B cell (primary cell): ENCODE results near the gene COL4A5. TPM values are rescaled to one million over a fixed set of nuclear protein-coding genes. Genes with fewer than 3 reads are reported as not detected.

Source experiments
- ATAC-seq: fragments of 200-7000 bp; cut with Tn5 transposase; one replicate; pipeline ENCODE4 v1.10.0; 2021; ENCODE audit warnings: low read depth, mild to moderate bottlenecking, moderate number of reproducible peaks, moderate library complexity
- CTCF ChIA-PET: fragments of 350-600 bp; sonication (Branson Sonifier 250); formaldehyde crosslinking; loops from one replicate; lab custom pipeline; 2021; ENCODE audit warnings: antibody characterized with exemption, inconsistent platforms; lab: Charles Lee
- POLR2A ChIA-PET: fragments of 350-600 bp; sonication (Branson Sonifier 250); formaldehyde crosslinking; loops from one replicate; lab custom pipeline; 2021; ENCODE audit warnings: antibody characterized with exemption; lab: Charles Lee
- DNase-seq: peaks from one replicate; pipeline ENCODE4 v3.0.0; 2013
- H2AFZ ChIP-seq: 2 replicates; pipeline ENCODE4 v1.6.1; 2012; ENCODE audit warnings: mild to moderate bottlenecking, low read depth, low read length; ENCODE audit not compliant: insufficient read depth, poor library complexity, severe bottlenecking
- H3K27ac ChIP-seq, 2 donors: 1 replicate in 1 of 2; 2 replicates in 1 of 2; pipeline ENCODE4 v1.5.1; 2012 to 2013; ENCODE audit warnings: low read length in 2 of 2, mild to moderate bottlenecking in 2 of 2, moderate library complexity in 1 of 2
- H3K27me3 ChIP-seq, 4 experiments: fragments of 200-600 bp in 1 of 4; sonication (generic) in 1 of 4; replicated peaks in 1 of 4; 1 replicate in 2 of 4; 2 replicates in 2 of 4; pipeline versions ENCODE4 v1.6.1 to v1.7.0; 2013 to 2016; ENCODE audit warnings: low read length in 3 of 4, mild to moderate bottlenecking in 2 of 4, mixed read lengths in 1 of 4, moderate library complexity in 1 of 4; ENCODE audit not compliant: insufficient read depth in 4 of 4, control insufficient read depth in 3 of 4; ENCODE audit errors: control extremely low read depth in 1 of 4
- H3K36me3 ChIP-seq, 2 experiments: replicated peaks in 1 of 2; 1 replicate in 1 of 2; 2 replicates in 1 of 2; pipeline versions ENCODE4 v1.6.1 to v1.7.1; 2013; ENCODE audit warnings: low read length in 1 of 2; ENCODE audit not compliant: insufficient read depth in 2 of 2, control insufficient read depth in 1 of 2; ENCODE audit errors: control extremely low read depth in 1 of 2, extremely low read depth in 1 of 2
- H3K4me1 ChIP-seq, 2 donors: fragments of 200-600 bp in 1 of 2; sonication (generic) in 1 of 2; 1 replicate in 1 of 2; 2 replicates in 1 of 2; pipeline versions ENCODE4 v1.5.1 to v1.6.1; 2013 to 2017; ENCODE audit warnings: low read length in 2 of 2; ENCODE audit not compliant: control insufficient read depth in 2 of 2, insufficient read depth in 2 of 2
- H3K4me2 ChIP-seq: replicated peaks from 2 replicates; pipeline ENCODE3; 2012; ENCODE audit warnings: mild to moderate bottlenecking, low read depth, low read length; ENCODE audit not compliant: poor library complexity, severe bottlenecking
- H3K4me3 ChIP-seq, 5 experiments: fragments of 200-600 bp in 1 of 5; sonication (generic) in 1 of 5; 1 replicate in 3 of 5; 2 replicates in 2 of 5; pipeline versions ENCODE4 v1.5.1 to v1.7.0; 2011 to 2016; ENCODE audit warnings: low read length in 4 of 5, mild to moderate bottlenecking in 4 of 5, low read depth in 2 of 5, control low read depth in 1 of 5, moderate library complexity in 1 of 5; ENCODE audit not compliant: insufficient read depth in 1 of 5; ENCODE audit errors: control extremely low read depth in 1 of 5, extremely low read depth in 1 of 5
- H3K79me2 ChIP-seq: fragments of 200-600 bp; sonication (generic); one replicate; pipeline ENCODE4 v1.6.0; 2016; ENCODE audit warnings: low read length; ENCODE audit not compliant: control insufficient read depth, insufficient read depth
- H3K9ac ChIP-seq: fragments of 200-600 bp; sonication (generic); 2 replicates; pipeline ENCODE4 v1.6.1; 2017; ENCODE audit warnings: mild to moderate bottlenecking, low read length, moderate library complexity
- H3K9me3 ChIP-seq, 3 donors: one replicate each; pipeline versions ENCODE4 v1.6.1 to v1.7.1; 2013; ENCODE audit warnings: low read length in 2 of 3; ENCODE audit not compliant: control insufficient read depth in 2 of 3, insufficient read depth in 1 of 3; ENCODE audit errors: control extremely low read depth in 1 of 3
- H4K20me1 ChIP-seq: 2 replicates; pipeline ENCODE4 v1.6.0; 2012; ENCODE audit warnings: mild to moderate bottlenecking, low read length; ENCODE audit not compliant: insufficient read depth, control insufficient read depth, poor library complexity, severe bottlenecking
- H3K27ac Mint-ChIP-seq: one replicate; pipeline ENCODE4 v1.8.0; 2021; ENCODE audit warnings: mixed read lengths
- H3K27me3 Mint-ChIP-seq: one replicate; pipeline ENCODE4 v1.8.0; 2021; ENCODE audit warnings: mixed read lengths
- H3K4me1 Mint-ChIP-seq: one replicate; pipeline ENCODE4 v1.8.0; 2021; ENCODE audit warnings: mixed read lengths
- H3K4me3 Mint-ChIP-seq: one replicate; pipeline ENCODE4 v1.8.0; 2021; ENCODE audit warnings: mixed read lengths
- H3K9me3 Mint-ChIP-seq: one replicate; pipeline ENCODE4 v1.8.0; 2022; ENCODE audit warnings: mixed read lengths; ENCODE audit not compliant: insufficient read depth
- EZH2 ChIP-seq: IDR thresholded peaks from 2 replicates; pipeline ENCODE4 v1.6.1; 2012; ENCODE audit warnings: borderline replicate concordance, low read depth, mild to moderate bottlenecking, moderate library complexity, low read length; ENCODE audit not compliant: insufficient read depth, poor library complexity, severe bottlenecking
- WGBS: methylation state at CpG from one replicate; pipeline ENCODE4 v1.1.5; 2013; ENCODE audit warnings: missing lambda C conversion rate; ENCODE audit not compliant: insufficient coverage; 5-methylcytosine and 5-hydroxymethylcytosine counted together
- intact Hi-C: fragments of 100-400 bp; cut with micrococcal nuclease; formaldehyde crosslinking; loops from one replicate; pipeline ENCODE4 v1.10.0; 2022
- polyA plus RNA-seq: library from polyadenylated mRNA; depleted of rRNA; stranded (reverse); fragments of >200 nt; gene quantifications from 2 replicates; pipeline ENCODE4 v1.2.3, GENCODE V29; 2012
- total RNA-seq, 2 donors: library from RNA; stranded (reverse); fragments of 120-200 nt in 1 of 2; gene quantifications; 1 replicate in 1 of 2; 2 replicates in 1 of 2; pipeline versions ENCODE4 v1.2.3 to v1.2.4, GENCODE V29; 2013 to 2022
- TF ChIP-seq, protein P1 (sequence below): fragments of 200-600 bp; IDR thresholded peaks from one replicate; pipeline ENCODE4 v1.8.0; 2022; ENCODE audit warnings: antibody characterized with exemption, mild to moderate bottlenecking

The COL4A5 gene
- total and polyA plus RNA-seq, 2 donors (not counting 1 experiment from before 2014, with no cell fraction given): not detected

DNA sequence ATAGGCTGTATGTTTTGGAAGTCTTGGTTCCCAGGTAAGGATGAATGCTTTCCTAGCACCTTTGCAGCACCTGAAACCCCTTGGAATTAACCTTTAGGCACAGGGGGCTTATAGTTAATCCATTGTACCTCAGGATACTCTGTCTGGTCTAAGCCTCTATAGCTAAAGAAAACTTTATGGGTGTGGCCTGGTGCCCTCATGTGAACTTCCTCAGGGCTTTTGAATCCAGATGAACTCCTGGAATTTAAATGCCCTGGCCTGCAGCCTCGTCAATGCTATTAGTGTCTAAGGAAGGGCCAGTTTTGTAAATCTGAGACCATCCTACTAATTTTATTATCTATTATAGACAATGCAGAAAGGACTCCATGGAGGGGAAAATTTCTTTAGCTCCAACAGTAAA, 262.9 kb downstream of the COL4A5 start:
- Histone ChIP-seq H4K20me1 (no peaks in the 10 kb centered on the region), H3K36me3 (no peaks in the 10 kb centered on the region), H3K27ac (no peak overlapping the region), H3K27me3 (no peaks in the 10 kb centered on the region), H3K4me1 (no peaks in the 10 kb centered on the region), H3K4me3 (no peak overlapping the region), H3K4me2 (no peak overlapping the region), H3K79me2 (no peaks in the 10 kb centered on the region), H2AFZ (no peak overlapping the region), H3K9me3 (no peaks in the 10 kb centered on the region), H3K9ac (no peak overlapping the region)
- no peak overlapping the region for H3K4me3 Mint-ChIP-seq
- ChIA-PET CTCF (no interaction called here), POLR2A (no interaction called here)
- DNase-seq: no peak
- H3K27me3 Mint-ChIP-seq: no peaks in the 10 kb centered on the region
- ATAC-seq: no peak
- intact Hi-C loops: no loop called here
- TF ChIP-seq, protein P1, sequence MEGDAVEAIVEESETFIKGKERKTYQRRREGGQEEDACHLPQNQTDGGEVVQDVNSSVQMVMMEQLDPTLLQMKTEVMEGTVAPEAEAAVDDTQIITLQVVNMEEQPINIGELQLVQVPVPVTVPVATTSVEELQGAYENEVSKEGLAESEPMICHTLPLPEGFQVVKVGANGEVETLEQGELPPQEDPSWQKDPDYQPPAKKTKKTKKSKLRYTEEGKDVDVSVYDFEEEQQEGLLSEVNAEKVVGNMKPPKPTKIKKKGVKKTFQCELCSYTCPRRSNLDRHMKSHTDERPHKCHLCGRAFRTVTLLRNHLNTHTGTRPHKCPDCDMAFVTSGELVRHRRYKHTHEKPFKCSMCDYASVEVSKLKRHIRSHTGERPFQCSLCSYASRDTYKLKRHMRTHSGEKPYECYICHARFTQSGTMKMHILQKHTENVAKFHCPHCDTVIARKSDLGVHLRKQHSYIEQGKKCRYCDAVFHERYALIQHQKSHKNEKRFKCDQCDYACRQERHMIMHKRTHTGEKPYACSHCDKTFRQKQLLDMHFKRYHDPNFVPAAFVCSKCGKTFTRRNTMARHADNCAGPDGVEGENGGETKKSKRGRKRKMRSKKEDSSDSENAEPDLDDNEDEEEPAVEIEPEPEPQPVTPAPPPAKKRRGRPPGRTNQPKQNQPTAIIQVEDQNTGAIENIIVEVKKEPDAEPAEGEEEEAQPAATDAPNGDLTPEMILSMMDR: no peak
- TF ChIP-seq EZH2: no peak
- no peaks in the 10 kb centered on the region for H3K4me1 Mint-ChIP-seq
- no peaks in the 10 kb centered on the region for H3K9me3 Mint-ChIP-seq
- no peak overlapping the region for H3K27ac Mint-ChIP-seq
- no CpG with 5 or more reads among the region's 1 CpG for WGBS

GRCh38 chrX:108704839-108705238, 265.2 kb downstream of the COL4A5 start:
- POLR2A ChIA-PET: no interaction called here
- Mint-ChIP-seq H3K4me1 (no peaks in the 10 kb centered on the region), H3K4me3 (no peak overlapping the region), H3K9me3 (no peaks in the 10 kb centered on the region), H3K27me3 (no peaks in the 10 kb centered on the region), H3K27ac (no peak overlapping the region)
- no peak for TF ChIP-seq EZH2
- TF ChIP-seq, protein P1: no peak
- no peak overlapping the region for H3K4me2 ChIP-seq
- H3K9ac ChIP-seq: no peak overlapping the region
- no peaks in the 10 kb centered on the region for H3K4me1 ChIP-seq
- no peaks in the 10 kb centered on the region for H3K27me3 ChIP-seq
- no CpG with 5 or more reads among the region's 2 CpGs for WGBS
- H3K27ac ChIP-seq: no peak overlapping the region
- H3K36me3 ChIP-seq: no peaks in the 10 kb centered on the region
- no peaks in the 10 kb centered on the region for H3K9me3 ChIP-seq
- no peaks in the 10 kb centered on the region for H3K79me2 ChIP-seq
- H3K4me3 ChIP-seq: no peak overlapping the region
- no peak for DNase-seq
- H2AFZ ChIP-seq: no peak overlapping the region
- CTCF ChIA-PET: no interaction called here
- ATAC-seq: no peak
- intact Hi-C loops: no loop called here
- no peaks in the 10 kb centered on the region for H4K20me1 ChIP-seq
